SK-N-SH (cell line): Measurements from ENCODE around the gene SVOP. TPM values are rescaled to one million over a fixed set of nuclear protein-coding genes. Genes with fewer than 3 reads are reported as not detected.
"Not testable (repeated sequence)": the region's sequence is repeated elsewhere in the genome, so short reads cannot be mapped to it uniquely, and the experiment has no call there.

Source experiments
- CTCF ChIA-PET: fragments of 300-600, 350-600 bp; formaldehyde crosslinking; extraction: SDS; loops from one replicate; lab custom pipeline; 2021; lab: Yijun Ruan, JAX
- POLR2A ChIA-PET: fragments of 350-600 bp; sonication (Branson Sonifier 250); formaldehyde crosslinking; extraction: SDS; loops from one replicate; lab custom pipeline; 2020; ENCODE audit warnings: antibody characterized with exemption, inconsistent platforms; lab: Yijun Ruan, JAX
- DNase-seq: peaks from one replicate; pipeline ENCODE4 v3.0.0; 2012
- H2AFZ ChIP-seq: fragments of 200-600 bp; sonication (generic); 2 replicates; pipeline ENCODE4 v1.8.1; 2016; ENCODE audit warnings: antibody characterized with exemption, mild to moderate bottlenecking, low read depth
- H3F3A ChIP-seq: fragments of 200-600 bp; sonication (generic); replicated peaks from 2 replicates; pipeline ENCODE3; 2016; ENCODE audit warnings: antibody characterized with exemption, mild to moderate bottlenecking; ENCODE audit not compliant: insufficient read depth
- H3K27ac ChIP-seq, 2 experiments: fragments of 200-500 bp in 1 of 2; fragments of 200-600 bp in 1 of 2; sonication (Bioruptor generic) in 1 of 2; sonication (generic), shearing (Covaris generic) in 1 of 2; 2 replicates each; pipeline versions ENCODE4 v1.5.1 to v1.6.1; 2014 to 2016; ENCODE audit warnings: low read depth in 2 of 2, inconsistent platforms in 1 of 2, low read length in 1 of 2, mild to moderate bottlenecking in 1 of 2, mixed read lengths in 1 of 2
- H3K27me3 ChIP-seq: fragments of 200-600 bp; sonication (generic), shearing (Covaris generic); 2 replicates; pipeline ENCODE4 v1.6.1; 2016; ENCODE audit warnings: mixed run types; ENCODE audit not compliant: insufficient read depth
- H3K36me3 ChIP-seq, 2 experiments: fragments of 200-500 bp in 1 of 2; fragments of 200-600 bp in 1 of 2; sonication (Bioruptor generic) in 1 of 2; sonication (generic) in 1 of 2; replicated peaks in 1 of 2; 2 replicates each; pipeline versions ENCODE3 to v1.5.1; 2014 to 2016; ENCODE audit warnings: low read length in 1 of 2, mild to moderate bottlenecking in 1 of 2; ENCODE audit not compliant: insufficient read depth in 2 of 2, control insufficient read depth in 1 of 2
- H3K4me1 ChIP-seq, 2 experiments: fragments of 200-500 bp in 1 of 2; fragments of 200-600 bp in 1 of 2; sonication (Bioruptor generic) in 1 of 2; sonication (generic), shearing (Covaris generic) in 1 of 2; 2 replicates each; pipeline versions ENCODE4 v1.5.1 to v1.6.1; 2014 to 2016; ENCODE audit warnings: low read depth in 1 of 2, low read length in 1 of 2, mixed run types in 1 of 2; ENCODE audit not compliant: insufficient read depth in 2 of 2, control insufficient read depth in 1 of 2
- H3K4me2 ChIP-seq: fragments of 200-600 bp; sonication (generic), shearing (Covaris generic); 2 replicates; pipeline ENCODE4 v1.6.1; 2017; ENCODE audit warnings: mixed run types
- H3K4me3 ChIP-seq, 2 experiments: fragments of 200-500 bp in 1 of 2; fragments of 200-600 bp in 1 of 2; sonication (Bioruptor generic) in 1 of 2; sonication (generic), shearing (Covaris generic) in 1 of 2; 2 replicates each; pipeline versions ENCODE4 v1.5.1 to v1.8.1; 2014 to 2016; ENCODE audit warnings: low read depth in 2 of 2, inconsistent platforms in 1 of 2, low read length in 1 of 2, mild to moderate bottlenecking in 1 of 2, mixed read lengths in 1 of 2, moderate library complexity in 1 of 2
- H3K79me2 ChIP-seq: fragments of 200-600 bp; sonication (generic); 2 replicates; pipeline ENCODE4 v1.8.1; 2017; ENCODE audit warnings: mild to moderate bottlenecking; ENCODE audit not compliant: insufficient read depth
- H3K9ac ChIP-seq: fragments of 200-600 bp; sonication (generic); 2 replicates; pipeline ENCODE4 v1.6.1; 2017; ENCODE audit warnings: mixed run types
- H3K9me2 ChIP-seq: fragments of 200-600 bp; sonication (generic); 2 replicates; pipeline ENCODE4 v1.6.1; 2017; ENCODE audit warnings: mixed run types
- H3K9me3 ChIP-seq: fragments of 200-600 bp; sonication (generic); 2 replicates; pipeline ENCODE4 v1.6.1; 2017; ENCODE audit warnings: mixed run types, mild to moderate bottlenecking, moderate library complexity
- H4K20me1 ChIP-seq: fragments of 200-600 bp; sonication (generic); 2 replicates; pipeline ENCODE4 v1.6.1; 2017; ENCODE audit warnings: mild to moderate bottlenecking, mixed run types; ENCODE audit not compliant: insufficient read depth
- GABPA ChIP-seq: IDR thresholded peaks from 2 replicates; pipeline ENCODE4 v1.4.0; 2012; ENCODE audit warnings: low read depth, mild to moderate bottlenecking
- IRF3 ChIP-seq: fragments of 150-350 bp; IDR thresholded peaks from 2 replicates; pipeline ENCODE4 v1.6.1; 2016; ENCODE audit warnings: mild to moderate bottlenecking, low read depth, low read length
- NFIC ChIP-seq: IDR thresholded peaks from 2 replicates; pipeline ENCODE4 v1.4.0; 2012; ENCODE audit warnings: borderline replicate concordance
- YY1 ChIP-seq: IDR thresholded peaks from 2 replicates; pipeline ENCODE4 v1.4.0; 2012; ENCODE audit warnings: low read depth, mild to moderate bottlenecking
- WGBS: methylation state at CpG from one replicate; pipeline ENCODE4 v1.1.6; 2017; ENCODE audit warnings: low lambda C conversion rate; 5-methylcytosine and 5-hydroxymethylcytosine counted together
- polyA plus RNA-seq, 3 experiments: library from polyadenylated mRNA; depleted of rRNA; stranded (reverse); fragments of >200 nt; gene quantifications; 2 replicates each; pipeline ENCODE4 v1.2.3, GENCODE V29; 2012

Gene SVOP
- polyA plus RNA-seq, 1 of the 3 experiments (the other 2 are of a cell fraction) = 0.07 TPM

- H3K4me3 ChIP-seq = no peak overlapping the region
- H4K20me1 ChIP-seq = no peaks in the 10 kb centered on the region
- H3K4me2 ChIP-seq = no peak overlapping the region
- TF ChIP-seq NFIC = no peak
- TF ChIP-seq, all 33 proteins: peak for 0
- no peaks in the 10 kb centered on the region for H3K36me3 ChIP-seq
- no peak overlapping the region for H3K9ac ChIP-seq
- no peaks in the 10 kb centered on the region for H3K4me1 ChIP-seq
- 0% methylated on average over 1 of the region's 1 CpG for WGBS
- no peaks in the 10 kb centered on the region; the same call in 1 of the 2 replicates for H3K27me3 ChIP-seq
- H3K9me3 ChIP-seq = 0 out of 2 replicates have a peak, but pooled peaks cover 8% of the 10 kb centered on the region
- H3K27ac ChIP-seq = no peak overlapping the region
- ChIA-PET CTCF (no interaction called here), POLR2A (no interaction called here)
- H3F3A ChIP-seq = no peaks in the 10 kb centered on the region
- H3K79me2 ChIP-seq = no peaks in the 10 kb centered on the region
- H2AFZ ChIP-seq = no peak overlapping the region
- no peaks in the 10 kb centered on the region for H3K9me2 ChIP-seq
- DNase-seq = no peak
These were observed 16.1 kb upstream of the SVOP start for GRCh38 chr12:109036975-109037374.

- no peaks in the 10 kb centered on the region for H3F3A ChIP-seq
- H3K27me3 ChIP-seq = no peaks in the 10 kb centered on the region; the same call in 1 of the 2 replicates
- WGBS = 21% methylated on average over 7 of the region's 7 CpGs
- H3K9me2 ChIP-seq = no peaks in the 10 kb centered on the region
- no peak for TF ChIP-seq YY1
- 0 out of 2 replicates have a peak, but pooled peaks cover 8% of the 10 kb centered on the region for H3K9me3 ChIP-seq
- no peak overlapping the region for H3K4me2 ChIP-seq
- ChIA-PET POLR2A (no interaction called here), CTCF (no interaction called here)
- no peak overlapping the region for H3K27ac ChIP-seq
- no peak overlapping the region for H3K4me3 ChIP-seq
- no peaks in the 10 kb centered on the region for H3K36me3 ChIP-seq
- H2AFZ ChIP-seq = no peak overlapping the region
- no peak overlapping the region for H3K9ac ChIP-seq
- no peaks in the 10 kb centered on the region for H4K20me1 ChIP-seq
- no peaks in the 10 kb centered on the region for H3K79me2 ChIP-seq
- no peaks in the 10 kb centered on the region for H3K4me1 ChIP-seq
- no peak for DNase-seq
These were observed 12.7 kb upstream of the SVOP start for GRCh38 chr12:109033239-109034196.

GRCh38 chr12:109029411-109029810 lies 8.5 kb upstream of the SVOP start:
- ChIA-PET CTCF (no interaction called here), POLR2A (interaction anchor here (0.7 kb wide), 1 partner anchor 62 kb away, joined by 3 read pairs; no protein-coding TSS in a partner anchor)
- Histone ChIP-seq H3K27ac (no peak overlapping the region), H3F3A (no peaks in the 10 kb centered on the region), H3K9me3 (no peaks in the 10 kb centered on the region), H3K9ac (no peak overlapping the region), H2AFZ (no peak overlapping the region), H3K27me3 (no peaks in the 10 kb centered on the region; the same call in 1 of the 2 replicates), H4K20me1 (no peaks in the 10 kb centered on the region), H3K4me2 (no peak overlapping the region), H3K4me1 (no peaks in the 10 kb centered on the region), H3K9me2 (no peaks in the 10 kb centered on the region), H3K79me2 (no peaks in the 10 kb centered on the region), H3K4me3 (no peak overlapping the region), H3K36me3 (no peaks in the 10 kb centered on the region)
- 39% methylated on average over 2 of the region's 2 CpGs for WGBS
- no peak for DNase-seq
- TF ChIP-seq IRF3 = no peak
- TF ChIP-seq GABPA = no peak

GRCh38 chr12:109028624-109029023 lies 7.8 kb upstream of the SVOP start:
- H2AFZ ChIP-seq, H4K20me1 ChIP-seq, H3K36me3 ChIP-seq, H3K4me3 ChIP-seq, H3K9ac ChIP-seq, DNase-seq, H3K9me2 ChIP-seq, H3K9me3 ChIP-seq, CTCF ChIA-PET, H3F3A ChIP-seq, H3K4me2 ChIP-seq, H3K27ac ChIP-seq, H3K27me3 ChIP-seq, H3K79me2 ChIP-seq, H3K4me1 ChIP-seq: not testable (repeated sequence)
- 31% methylated on average over 3 of the region's 3 CpGs for WGBS
- POLR2A ChIA-PET = interaction anchor here (0.7 kb wide), 1 partner anchor 62 kb away, joined by 3 read pairs; no protein-coding TSS in a partner anchor
